WTC11 (cell line): ENCODE results near the gene RSAD1. TPM values are rescaled to one million over a fixed set of nuclear protein-coding genes. Genes with fewer than 3 reads are reported as not detected.

Experiments
- ATAC-seq: fragments of 200-7000 bp; cut with Tn5 transposase; 2 replicates; pipeline ENCODE4 v1.10.0; 2021; ENCODE audit warnings: mild to moderate bottlenecking, moderate library complexity
- CTCF ChIA-PET: fragments of 300-600 bp; sonication (Branson Sonifier 250); formaldehyde crosslinking; loops from one replicate; lab custom pipeline; 2021; ENCODE audit warnings: antibody characterized with exemption; lab: Charles Lee
- POLR2A ChIA-PET: fragments of 350-600 bp; sonication (Branson Sonifier 250); formaldehyde crosslinking; loops from one replicate; lab custom pipeline; 2021; ENCODE audit warnings: antibody characterized with exemption; lab: Charles Lee
- DNase-seq: peaks from one replicate; pipeline ENCODE4 v3.0.0; 2021; ENCODE audit warnings: low spot score
- H3K27ac Mint-ChIP-seq: 2 replicates; pipeline ENCODE4 v1.8.0; 2021; ENCODE audit warnings: mixed read lengths
- H3K27me3 Mint-ChIP-seq: 2 replicates; pipeline ENCODE4 v1.8.0; 2021; ENCODE audit warnings: low read depth, mild to moderate bottlenecking, moderate library complexity, mixed read lengths
- H3K36me3 Mint-ChIP-seq: 2 replicates; pipeline ENCODE4 v1.8.0; 2021; ENCODE audit warnings: mixed read lengths
- H3K4me1 Mint-ChIP-seq: 2 replicates; pipeline ENCODE4 v1.8.0; 2022; ENCODE audit warnings: mixed read lengths
- H3K4me3 Mint-ChIP-seq: 2 replicates; pipeline ENCODE4 v1.8.0; 2021; ENCODE audit warnings: mild to moderate bottlenecking, moderate library complexity, mixed read lengths
- H3K9me3 Mint-ChIP-seq: 2 replicates; pipeline ENCODE4 v1.8.0; 2021; ENCODE audit warnings: mixed read lengths
- ELF4 ChIP-seq: sonication (generic); formaldehyde crosslinking; IDR thresholded peaks from 2 replicates; pipeline ENCODE4 v1.8.1; 2022; ENCODE audit warnings: low read depth, mild to moderate bottlenecking, moderate library complexity, missing genetic modification reagents
- FOXK1 ChIP-seq: sonication (generic); formaldehyde crosslinking; IDR thresholded peaks from 2 replicates; pipeline ENCODE4 v1.8.0; 2022; ENCODE audit warnings: mild to moderate bottlenecking, moderate library complexity, missing genetic modification reagents
- NFATC4 ChIP-seq: fragments of 250-450 bp; sonication (Bioruptor Pico); IDR thresholded peaks from 2 replicates; pipeline ENCODE4 v1.9.0; 2021; ENCODE audit warnings: mild to moderate bottlenecking
- ZBTB21 ChIP-seq: sonication (generic); formaldehyde crosslinking; IDR thresholded peaks from 2 replicates; pipeline ENCODE4 v1.8.1; 2023; ENCODE audit warnings: mild to moderate bottlenecking, missing genetic modification reagents, borderline replicate concordance
- ZNF396 ChIP-seq: fragments of 250-450 bp; sonication (Bioruptor Pico); IDR thresholded peaks from 2 replicates; pipeline ENCODE4 v1.8.0; 2021; ENCODE audit warnings: mild to moderate bottlenecking, moderate library complexity, borderline replicate concordance
- ZNF671 ChIP-seq: fragments of 250-450 bp; sonication (Bioruptor Pico); IDR thresholded peaks from 2 replicates; pipeline ENCODE4 v1.8.0; 2021; ENCODE audit warnings: mild to moderate bottlenecking
- total RNA-seq: library from RNA; stranded (reverse); gene quantifications from 3 replicates; pipeline ENCODE4 v1.2.3, GENCODE V29; 2021
- TF ChIP-seq, protein P1 (sequence below): sonication (generic); formaldehyde crosslinking; IDR thresholded peaks from 2 replicates; pipeline ENCODE4 v1.8.1; 2023; ENCODE audit warnings: mild to moderate bottlenecking, missing genetic modification reagents, borderline replicate concordance
- TF ChIP-seq, protein P2 (sequence below): fragments of 250-450 bp; sonication (Bioruptor Pico); conservative IDR thresholded peaks from 2 replicates; pipeline ENCODE4 v1.9.0; 2021; ENCODE audit warnings: mild to moderate bottlenecking
- TF ChIP-seq, protein P3 (sequence below): sonication (generic); formaldehyde crosslinking; IDR thresholded peaks from 2 replicates; pipeline ENCODE4 v1.8.1; 2022; ENCODE audit warnings: low read depth, missing genetic modification reagents, borderline replicate concordance
- TF ChIP-seq, protein P4 (sequence below): fragments of 250-450 bp; sonication (Bioruptor Pico); IDR thresholded peaks from 2 replicates; pipeline ENCODE4 v1.9.0; 2021; ENCODE audit warnings: mild to moderate bottlenecking
- TF ChIP-seq, protein P5 (sequence below): sonication (generic); formaldehyde crosslinking; conservative IDR thresholded peaks from 2 replicates; pipeline ENCODE4 v1.8.1; 2022; ENCODE audit warnings: mild to moderate bottlenecking, missing genetic modification reagents
- TF ChIP-seq, protein P6 (sequence below): sonication (generic); formaldehyde crosslinking; IDR thresholded peaks from 2 replicates; pipeline ENCODE4 v1.8.1; 2022; ENCODE audit warnings: missing genetic modification reagents, borderline replicate concordance
- TF ChIP-seq, protein P7 (sequence below): sonication (generic); formaldehyde crosslinking; IDR thresholded peaks from 2 replicates; pipeline ENCODE4 v1.8.0; 2023; ENCODE audit warnings: mild to moderate bottlenecking, missing genetic modification reagents

RSAD1 gene
- total RNA-seq, 1 experiment from 2014 or later: 35.1 TPM

DNA sequence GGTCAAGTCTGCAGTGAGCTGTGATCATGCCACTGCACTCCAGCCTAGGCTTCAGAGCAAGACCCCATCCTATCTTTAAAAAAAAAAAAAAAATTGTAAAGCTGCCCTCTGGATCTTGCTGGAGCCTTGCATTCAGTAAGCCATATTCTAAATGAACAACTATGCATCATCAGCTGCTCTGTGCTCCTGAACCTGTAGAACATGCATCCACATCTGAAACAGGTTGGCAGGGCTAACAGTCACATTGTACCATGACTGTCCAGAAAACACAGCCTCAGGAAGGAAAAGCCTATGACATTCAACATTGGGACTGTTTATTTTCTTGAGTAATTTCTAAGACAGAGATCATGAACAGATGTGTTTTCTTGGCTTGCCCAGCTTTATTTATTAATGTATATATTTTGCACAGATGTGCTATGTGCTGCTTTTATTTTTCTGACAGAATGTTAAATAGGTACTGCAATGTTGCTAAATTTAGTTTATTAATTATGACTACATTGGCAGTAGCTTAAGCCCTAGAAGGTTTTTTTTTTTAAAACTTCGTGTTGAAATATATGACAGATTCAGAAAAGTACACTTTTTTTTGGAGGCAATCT, 32.8 kb upstream of the RSAD1 start:
- no peaks in the 10 kb centered on the region for H3K9me3 Mint-ChIP-seq
- POLR2A ChIA-PET: no interaction called here
- TF ChIP-seq NFATC4 (CRISPR knock-in tag): no peak
- TF ChIP-seq, protein P1, sequence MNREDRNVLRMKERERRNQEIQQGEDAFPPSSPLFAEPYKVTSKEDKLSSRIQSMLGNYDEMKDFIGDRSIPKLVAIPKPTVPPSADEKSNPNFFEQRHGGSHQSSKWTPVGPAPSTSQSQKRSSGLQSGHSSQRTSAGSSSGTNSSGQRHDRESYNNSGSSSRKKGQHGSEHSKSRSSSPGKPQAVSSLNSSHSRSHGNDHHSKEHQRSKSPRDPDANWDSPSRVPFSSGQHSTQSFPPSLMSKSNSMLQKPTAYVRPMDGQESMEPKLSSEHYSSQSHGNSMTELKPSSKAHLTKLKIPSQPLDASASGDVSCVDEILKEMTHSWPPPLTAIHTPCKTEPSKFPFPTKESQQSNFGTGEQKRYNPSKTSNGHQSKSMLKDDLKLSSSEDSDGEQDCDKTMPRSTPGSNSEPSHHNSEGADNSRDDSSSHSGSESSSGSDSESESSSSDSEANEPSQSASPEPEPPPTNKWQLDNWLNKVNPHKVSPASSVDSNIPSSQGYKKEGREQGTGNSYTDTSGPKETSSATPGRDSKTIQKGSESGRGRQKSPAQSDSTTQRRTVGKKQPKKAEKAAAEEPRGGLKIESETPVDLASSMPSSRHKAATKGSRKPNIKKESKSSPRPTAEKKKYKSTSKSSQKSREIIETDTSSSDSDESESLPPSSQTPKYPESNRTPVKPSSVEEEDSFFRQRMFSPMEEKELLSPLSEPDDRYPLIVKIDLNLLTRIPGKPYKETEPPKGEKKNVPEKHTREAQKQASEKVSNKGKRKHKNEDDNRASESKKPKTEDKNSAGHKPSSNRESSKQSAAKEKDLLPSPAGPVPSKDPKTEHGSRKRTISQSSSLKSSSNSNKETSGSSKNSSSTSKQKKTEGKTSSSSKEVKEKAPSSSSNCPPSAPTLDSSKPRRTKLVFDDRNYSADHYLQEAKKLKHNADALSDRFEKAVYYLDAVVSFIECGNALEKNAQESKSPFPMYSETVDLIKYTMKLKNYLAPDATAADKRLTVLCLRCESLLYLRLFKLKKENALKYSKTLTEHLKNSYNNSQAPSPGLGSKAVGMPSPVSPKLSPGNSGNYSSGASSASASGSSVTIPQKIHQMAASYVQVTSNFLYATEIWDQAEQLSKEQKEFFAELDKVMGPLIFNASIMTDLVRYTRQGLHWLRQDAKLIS: no peak
- no peak overlapping the region for H3K27ac Mint-ChIP-seq
- no peaks in the 10 kb centered on the region for H3K36me3 Mint-ChIP-seq
- ATAC-seq: no peak
- no peak overlapping the region for H3K4me3 Mint-ChIP-seq
- CTCF ChIA-PET: interaction anchor here (0.9 kb wide), 1 partner anchor 48 kb away, joined by 6 read pairs; the partner anchor contains the start of gene LRRC59
- no peak for DNase-seq
- H3K4me1 Mint-ChIP-seq: peaks cover 9% of the 10 kb centered on the region
- no peaks in the 10 kb centered on the region for H3K27me3 Mint-ChIP-seq

DNA sequence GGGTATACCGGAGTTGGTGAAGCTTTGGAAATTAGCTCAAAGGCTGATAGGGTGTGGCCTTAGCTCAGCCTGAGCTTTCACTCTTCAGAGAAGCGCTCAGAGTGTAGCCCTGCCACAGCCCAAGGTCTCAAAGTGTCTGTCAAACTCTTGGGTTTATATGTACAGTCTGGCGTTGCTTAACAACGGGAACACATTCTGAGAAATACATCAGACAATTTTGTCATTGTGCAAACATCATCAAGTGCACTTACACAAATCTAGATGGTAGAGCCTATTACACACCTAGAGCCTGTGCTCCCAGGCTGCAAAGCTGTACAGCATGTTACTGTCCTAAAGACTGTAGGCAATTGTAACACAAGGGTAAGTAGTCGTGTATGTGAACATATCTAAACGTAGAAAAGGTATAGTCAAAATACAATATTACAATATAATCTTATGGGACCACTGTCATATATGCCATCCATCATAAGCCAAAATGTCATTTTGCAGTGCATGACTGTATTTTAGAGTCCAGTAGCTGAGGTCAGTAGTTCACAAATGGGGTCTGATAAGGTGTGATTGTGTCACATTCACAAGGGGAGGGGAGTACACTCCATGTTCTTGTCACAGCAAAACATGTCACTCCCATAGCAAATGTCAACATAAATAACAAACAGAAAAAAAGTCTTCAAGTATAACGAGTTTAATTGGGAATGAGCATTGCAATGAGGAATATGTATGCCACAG, 30.6 kb upstream of the RSAD1 start:
- ChIA-PET POLR2A (no interaction called here), CTCF (no interaction called here)
- no peaks in the 10 kb centered on the region for H3K36me3 Mint-ChIP-seq
- H3K9me3 Mint-ChIP-seq: no peaks in the 10 kb centered on the region
- no peaks in the 10 kb centered on the region for H3K27me3 Mint-ChIP-seq
- no peak overlapping the region for H3K4me3 Mint-ChIP-seq
- DNase-seq (no peak), ATAC-seq (no peak)
- no peak overlapping the region for H3K27ac Mint-ChIP-seq
- peaks cover 8% of the 10 kb centered on the region for H3K4me1 Mint-ChIP-seq
- TF ChIP-seq ZNF396: no peak
- TF ChIP-seq ZBTB21 (CRISPR knock-in tag): no peak
- TF ChIP-seq, protein P2, sequence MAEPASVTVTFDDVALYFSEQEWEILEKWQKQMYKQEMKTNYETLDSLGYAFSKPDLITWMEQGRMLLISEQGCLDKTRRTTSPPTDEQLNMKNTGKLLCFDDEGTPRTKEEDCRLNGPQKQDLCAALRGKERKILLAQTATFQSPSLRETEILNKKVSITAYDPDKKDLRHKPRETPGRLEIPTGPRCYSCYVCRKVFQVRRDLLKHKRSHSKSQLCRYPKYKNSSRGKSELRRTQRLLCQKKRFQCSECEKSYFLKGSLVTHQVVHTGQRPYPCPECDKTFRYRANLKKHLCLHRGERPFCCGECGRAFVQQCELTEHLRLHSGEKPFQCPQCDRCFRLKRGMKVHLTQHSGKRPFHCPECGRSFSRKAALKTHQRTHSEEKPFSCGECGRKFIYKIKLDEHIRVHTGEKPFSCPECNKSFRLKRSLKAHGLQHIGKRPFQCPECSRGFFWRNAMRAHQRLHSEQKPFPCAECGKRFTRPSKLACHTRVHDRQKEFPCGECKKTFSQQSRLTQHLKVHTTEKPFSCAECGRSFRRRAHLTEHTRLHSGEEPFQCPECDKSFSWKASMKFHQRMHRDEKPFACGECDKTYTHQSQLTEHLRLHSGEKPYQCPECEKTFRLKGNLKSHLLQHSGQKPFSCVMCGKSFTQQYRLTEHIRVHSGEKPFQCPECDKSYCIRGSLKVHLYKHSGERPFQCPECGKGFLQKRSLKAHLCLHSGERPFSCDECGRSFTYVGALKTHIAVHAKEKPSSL (CRISPR knock-in tag): no peak
- TF ChIP-seq, protein P3, sequence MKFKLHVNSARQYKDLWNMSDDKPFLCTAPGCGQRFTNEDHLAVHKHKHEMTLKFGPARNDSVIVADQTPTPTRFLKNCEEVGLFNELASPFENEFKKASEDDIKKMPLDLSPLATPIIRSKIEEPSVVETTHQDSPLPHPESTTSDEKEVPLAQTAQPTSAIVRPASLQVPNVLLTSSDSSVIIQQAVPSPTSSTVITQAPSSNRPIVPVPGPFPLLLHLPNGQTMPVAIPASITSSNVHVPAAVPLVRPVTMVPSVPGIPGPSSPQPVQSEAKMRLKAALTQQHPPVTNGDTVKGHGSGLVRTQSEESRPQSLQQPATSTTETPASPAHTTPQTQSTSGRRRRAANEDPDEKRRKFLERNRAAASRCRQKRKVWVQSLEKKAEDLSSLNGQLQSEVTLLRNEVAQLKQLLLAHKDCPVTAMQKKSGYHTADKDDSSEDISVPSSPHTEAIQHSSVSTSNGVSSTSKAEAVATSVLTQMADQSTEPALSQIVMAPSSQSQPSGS (CRISPR knock-in tag): no peak
- no peak for TF ChIP-seq ELF4 (CRISPR knock-in tag)
- TF ChIP-seq, protein P1: no peak
- TF ChIP-seq, protein P4, sequence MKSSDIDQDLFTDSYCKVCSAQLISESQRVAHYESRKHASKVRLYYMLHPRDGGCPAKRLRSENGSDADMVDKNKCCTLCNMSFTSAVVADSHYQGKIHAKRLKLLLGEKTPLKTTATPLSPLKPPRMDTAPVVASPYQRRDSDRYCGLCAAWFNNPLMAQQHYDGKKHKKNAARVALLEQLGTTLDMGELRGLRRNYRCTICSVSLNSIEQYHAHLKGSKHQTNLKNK (CRISPR knock-in tag): no peak
- TF ChIP-seq ZNF671: no peak
- TF ChIP-seq FOXK1 (CRISPR knock-in tag): no peak
- TF ChIP-seq, protein P5, sequence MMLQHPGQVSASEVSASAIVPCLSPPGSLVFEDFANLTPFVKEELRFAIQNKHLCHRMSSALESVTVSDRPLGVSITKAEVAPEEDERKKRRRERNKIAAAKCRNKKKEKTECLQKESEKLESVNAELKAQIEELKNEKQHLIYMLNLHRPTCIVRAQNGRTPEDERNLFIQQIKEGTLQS (CRISPR knock-in tag): no peak
- TF ChIP-seq, protein P6, sequence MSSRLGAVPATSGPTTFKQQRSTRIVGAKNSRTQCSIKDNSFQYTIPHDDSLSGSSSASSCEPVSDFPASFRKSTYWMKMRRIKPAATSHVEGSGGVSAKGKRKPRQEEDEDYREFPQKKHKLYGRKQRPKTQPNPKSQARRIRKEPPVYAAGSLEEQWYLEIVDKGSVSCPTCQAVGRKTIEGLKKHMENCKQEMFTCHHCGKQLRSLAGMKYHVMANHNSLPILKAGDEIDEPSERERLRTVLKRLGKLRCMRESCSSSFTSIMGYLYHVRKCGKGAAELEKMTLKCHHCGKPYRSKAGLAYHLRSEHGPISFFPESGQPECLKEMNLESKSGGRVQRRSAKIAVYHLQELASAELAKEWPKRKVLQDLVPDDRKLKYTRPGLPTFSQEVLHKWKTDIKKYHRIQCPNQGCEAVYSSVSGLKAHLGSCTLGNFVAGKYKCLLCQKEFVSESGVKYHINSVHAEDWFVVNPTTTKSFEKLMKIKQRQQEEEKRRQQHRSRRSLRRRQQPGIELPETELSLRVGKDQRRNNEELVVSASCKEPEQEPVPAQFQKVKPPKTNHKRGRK (CRISPR knock-in tag): no peak
- TF ChIP-seq, protein P7, sequence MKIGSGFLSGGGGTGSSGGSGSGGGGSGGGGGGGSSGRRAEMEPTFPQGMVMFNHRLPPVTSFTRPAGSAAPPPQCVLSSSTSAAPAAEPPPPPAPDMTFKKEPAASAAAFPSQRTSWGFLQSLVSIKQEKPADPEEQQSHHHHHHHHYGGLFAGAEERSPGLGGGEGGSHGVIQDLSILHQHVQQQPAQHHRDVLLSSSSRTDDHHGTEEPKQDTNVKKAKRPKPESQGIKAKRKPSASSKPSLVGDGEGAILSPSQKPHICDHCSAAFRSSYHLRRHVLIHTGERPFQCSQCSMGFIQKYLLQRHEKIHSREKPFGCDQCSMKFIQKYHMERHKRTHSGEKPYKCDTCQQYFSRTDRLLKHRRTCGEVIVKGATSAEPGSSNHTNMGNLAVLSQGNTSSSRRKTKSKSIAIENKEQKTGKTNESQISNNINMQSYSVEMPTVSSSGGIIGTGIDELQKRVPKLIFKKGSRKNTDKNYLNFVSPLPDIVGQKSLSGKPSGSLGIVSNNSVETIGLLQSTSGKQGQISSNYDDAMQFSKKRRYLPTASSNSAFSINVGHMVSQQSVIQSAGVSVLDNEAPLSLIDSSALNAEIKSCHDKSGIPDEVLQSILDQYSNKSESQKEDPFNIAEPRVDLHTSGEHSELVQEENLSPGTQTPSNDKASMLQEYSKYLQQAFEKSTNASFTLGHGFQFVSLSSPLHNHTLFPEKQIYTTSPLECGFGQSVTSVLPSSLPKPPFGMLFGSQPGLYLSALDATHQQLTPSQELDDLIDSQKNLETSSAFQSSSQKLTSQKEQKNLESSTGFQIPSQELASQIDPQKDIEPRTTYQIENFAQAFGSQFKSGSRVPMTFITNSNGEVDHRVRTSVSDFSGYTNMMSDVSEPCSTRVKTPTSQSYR (CRISPR knock-in tag): no peak
